ENCODE data around the gene GAB2.
"Not testable (repeated sequence)": the region's sequence is repeated elsewhere in the genome, so short reads cannot be mapped to it uniquely, and the experiment has no call there.

The GAB2 gene

DNA sequence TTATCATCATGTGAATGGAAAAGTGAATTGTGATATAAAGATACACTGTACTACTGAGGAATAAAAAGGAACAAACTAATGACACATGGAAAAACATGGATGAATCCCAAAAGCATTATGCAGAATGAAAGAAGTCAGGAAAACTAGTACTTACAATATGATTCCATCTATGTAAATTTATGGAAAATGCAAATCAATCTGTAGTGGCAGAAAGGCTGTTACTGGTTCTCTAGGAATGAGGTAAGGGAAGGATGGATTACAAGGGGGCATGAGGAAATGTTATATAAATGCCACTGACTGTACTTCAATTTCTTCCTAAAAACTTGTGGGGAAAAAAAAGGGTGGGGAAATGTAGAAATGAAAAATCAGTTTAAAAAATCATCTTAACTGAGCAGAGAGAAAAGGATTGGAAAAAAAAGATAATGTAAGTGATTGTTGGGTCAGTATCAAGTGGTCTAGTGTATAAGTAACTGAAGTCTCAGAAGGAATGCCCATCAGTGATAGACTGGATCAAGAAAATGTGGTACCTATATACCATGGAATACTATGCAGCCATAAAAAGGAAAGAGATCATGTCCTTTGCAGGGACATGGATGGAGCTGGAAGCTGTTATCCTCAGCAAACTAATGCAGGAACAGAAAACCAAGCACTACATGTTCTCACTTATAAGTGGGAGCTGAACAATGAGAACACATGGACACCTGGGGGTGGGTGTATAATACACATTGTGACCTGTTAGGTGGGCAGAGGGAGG, 180.2 kb downstream of the GAB2 start:
- no peak for DNase-seq

DNA sequence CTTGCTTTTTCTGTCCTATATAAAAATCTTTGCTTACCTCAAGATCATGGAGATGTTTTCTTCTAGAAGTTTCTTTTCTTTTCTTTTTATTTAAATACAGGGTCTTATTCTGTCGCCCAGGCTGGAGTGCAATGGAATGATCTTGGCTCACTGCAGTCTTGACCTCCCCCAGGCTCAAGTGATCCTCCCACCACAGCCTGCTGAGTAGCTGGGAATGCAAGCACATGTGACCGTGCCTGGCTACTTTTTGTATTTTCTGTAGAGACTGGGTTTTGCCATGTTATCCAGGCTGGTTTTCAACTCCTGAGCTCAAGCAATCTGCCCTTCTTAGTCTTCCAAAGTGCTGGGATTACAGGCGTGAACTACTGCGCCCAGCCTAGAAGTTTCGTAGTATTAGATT, 183.6 kb downstream of the GAB2 start:
- no peak for DNase-seq

DNA sequence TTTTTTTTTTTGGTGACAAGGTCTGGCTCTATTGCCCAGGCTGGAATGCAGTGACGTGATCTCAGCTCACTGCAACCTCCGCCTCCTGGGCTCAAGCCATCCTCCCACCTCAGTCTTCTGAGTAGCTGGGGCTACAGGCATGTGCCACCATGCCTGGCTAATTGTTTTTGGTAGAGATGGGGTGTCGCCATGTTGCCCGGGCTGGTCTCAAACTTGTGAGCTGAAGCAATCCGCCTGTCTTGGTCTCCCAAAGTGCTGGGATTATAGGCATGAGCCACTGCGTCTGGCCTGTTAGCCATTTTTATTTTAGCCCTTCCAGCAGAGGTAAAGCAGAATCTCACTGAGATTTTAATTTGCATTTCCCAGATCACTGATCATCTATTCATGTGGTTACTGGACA, 184.6 kb downstream of the GAB2 start:
- not testable (repeated sequence) for DNase-seq

DNA sequence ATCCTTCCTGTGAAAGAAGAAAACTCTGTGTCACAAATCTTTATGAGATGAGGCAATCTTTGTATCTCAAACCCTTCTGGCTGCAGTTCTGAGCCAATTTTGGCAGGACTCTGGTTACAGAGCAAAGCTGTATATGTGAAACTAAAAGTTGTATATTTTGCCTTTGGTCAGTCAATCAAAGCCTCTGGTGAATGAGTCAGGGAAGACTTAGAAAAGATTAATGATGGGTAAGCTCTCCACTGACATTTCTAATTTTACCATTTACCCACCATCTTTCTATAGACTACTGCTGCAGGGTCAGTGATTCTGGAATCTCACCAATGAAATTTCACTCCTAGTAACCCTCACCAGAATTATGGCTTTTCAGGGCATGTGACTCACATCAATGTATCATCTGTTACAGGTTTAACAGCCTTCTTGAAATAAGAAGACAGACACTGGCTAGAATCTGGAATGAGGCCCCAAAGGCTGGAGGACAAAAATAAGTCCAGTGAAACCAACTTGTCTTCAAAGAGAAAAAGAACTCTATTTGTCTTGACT, 185.6 kb downstream of the GAB2 start:
- DNase-seq, result no peak

DNA sequence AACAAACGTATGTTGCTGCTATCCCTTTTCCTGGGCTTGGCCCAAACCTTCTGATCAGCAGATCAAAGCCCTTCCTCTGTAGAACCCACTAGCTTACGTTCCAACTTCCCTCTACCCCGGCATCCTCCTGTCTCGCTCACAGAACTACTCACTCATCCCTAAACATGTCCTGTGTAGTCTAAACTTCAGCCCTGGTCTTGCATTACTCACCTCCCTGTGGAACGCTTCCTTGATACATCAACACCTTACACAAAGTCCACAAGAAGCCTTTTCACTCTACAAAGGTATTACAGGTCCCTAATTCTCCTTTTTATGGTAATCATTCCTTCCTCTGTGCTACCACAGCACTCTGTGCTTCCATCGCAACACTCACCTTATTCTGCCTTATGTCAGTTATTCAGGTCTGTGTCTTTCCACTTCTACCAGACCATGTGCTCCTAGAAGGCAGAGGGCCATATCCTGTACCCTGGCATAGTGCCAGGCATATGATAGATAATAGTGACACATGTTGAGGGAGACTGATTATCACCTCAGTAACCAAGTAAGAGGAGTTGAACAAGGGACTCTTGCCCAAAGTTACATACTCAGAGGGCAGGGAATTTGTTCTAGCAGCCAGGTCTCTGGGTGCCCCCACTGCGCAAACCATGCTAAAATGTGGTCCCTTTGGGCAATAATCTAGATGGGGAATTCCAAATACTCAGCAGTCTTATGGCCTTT, 187.3 kb downstream of the GAB2 start:
- no peak for DNase-seq

DNA sequence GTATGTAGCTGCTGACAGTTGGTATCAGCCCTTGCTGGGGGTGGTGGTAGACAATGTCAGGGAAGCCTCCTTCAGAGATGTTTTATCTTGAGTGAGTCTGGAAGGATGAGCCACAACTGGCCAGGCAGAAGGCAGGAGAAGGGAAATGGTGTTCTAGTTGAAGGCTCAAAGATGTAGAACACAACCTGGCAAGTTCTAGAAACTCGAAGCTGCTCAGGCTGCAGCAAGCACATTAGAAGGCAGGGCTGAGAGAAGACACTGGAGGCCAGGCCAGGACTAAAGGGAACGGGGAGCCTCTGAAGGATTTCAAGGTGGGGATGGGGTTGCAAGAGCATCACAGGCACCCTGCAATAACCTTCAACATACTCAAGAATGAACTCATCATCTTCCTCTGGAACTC, 188.5 kb downstream of the GAB2 start:
- no peak for DNase-seq

DNA sequence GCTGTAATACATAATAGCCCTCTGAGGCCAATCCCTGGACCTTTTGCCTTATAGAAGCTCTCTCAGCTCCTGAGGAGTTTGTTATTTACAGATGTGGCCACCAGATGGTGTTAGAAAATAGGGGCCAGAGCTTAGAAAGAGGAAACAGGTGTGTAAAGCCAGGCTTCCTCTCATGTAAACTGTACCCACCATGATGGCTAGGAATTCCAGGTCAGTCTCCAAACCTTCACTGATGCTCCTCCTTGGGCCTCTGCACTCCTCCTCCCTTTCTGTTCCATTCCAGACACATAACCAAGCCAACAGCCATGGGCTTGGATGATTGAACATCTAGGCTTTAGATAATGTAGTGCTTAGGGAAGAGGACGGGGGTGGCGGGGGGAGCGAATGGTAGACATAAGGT, 189.2 kb downstream of the GAB2 start:
- no peak for DNase-seq

DNA sequence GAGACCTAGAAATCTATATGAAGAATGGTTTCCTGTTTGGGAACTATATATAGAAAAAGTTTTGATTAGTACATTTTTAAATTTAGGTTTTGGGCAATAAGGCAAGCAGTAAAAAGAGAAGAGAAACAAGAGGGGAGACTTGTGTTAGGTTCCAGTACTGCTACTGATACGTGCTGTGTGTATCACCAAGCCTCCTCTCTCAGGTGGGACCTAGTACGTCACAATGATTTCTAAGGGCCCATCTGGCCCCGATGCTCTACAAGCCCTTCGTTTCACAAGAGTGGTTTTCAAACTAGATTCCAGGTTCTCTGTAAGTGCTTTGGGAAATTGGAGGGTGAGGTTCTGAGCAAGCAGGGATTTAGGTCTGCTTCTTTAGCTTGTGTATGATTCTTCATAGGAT, 189.7 kb downstream of the GAB2 start:
- no peak for DNase-seq

DNA sequence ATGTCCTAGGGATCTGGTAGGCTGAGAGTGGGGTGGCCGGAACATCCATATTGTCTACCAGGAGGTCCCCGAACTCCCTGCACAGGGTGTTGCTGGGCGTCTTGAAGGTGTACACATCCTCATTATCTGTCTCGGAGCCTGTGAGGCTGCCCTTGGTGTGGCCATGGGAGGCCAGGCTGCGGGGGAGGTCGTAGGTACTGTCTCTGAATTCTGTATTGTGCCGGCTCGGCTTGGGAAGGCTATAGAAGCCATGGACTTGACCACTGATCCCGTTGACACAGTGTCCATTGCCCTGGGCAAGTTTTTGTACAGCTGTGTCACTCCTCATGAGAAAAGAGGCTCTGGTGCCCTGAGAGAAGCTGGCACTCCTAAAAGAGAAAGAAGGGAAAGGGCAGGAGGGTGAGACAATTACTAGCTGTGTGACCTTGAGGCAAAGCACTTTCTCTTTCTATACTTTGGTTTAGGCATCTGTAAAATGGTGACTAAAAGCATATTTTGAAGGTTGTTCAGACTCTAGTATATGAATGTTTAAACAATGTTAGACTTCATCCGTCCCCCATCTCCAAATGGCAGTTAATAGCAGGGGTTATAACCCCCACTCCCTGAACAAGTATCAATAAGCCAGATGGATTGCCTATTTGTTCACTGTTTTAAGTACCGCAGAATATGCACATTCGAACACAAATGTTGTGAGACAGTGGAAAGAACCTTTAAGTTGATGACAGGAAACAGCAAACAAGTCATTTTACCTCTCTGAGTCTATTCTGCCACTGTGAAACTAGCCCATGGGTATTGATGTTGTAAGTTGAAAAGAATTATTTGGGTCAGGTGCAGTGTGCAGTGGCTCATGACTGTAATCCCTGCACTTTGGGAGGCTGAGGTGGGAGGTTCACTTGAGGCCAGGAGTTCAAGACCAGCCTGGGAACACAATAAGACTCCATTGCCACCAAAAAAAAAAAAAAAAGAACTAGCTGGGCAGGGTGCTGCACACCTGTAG, 190.6 kb downstream of the GAB2 start:
- DNase-seq, result no peak

DNA sequence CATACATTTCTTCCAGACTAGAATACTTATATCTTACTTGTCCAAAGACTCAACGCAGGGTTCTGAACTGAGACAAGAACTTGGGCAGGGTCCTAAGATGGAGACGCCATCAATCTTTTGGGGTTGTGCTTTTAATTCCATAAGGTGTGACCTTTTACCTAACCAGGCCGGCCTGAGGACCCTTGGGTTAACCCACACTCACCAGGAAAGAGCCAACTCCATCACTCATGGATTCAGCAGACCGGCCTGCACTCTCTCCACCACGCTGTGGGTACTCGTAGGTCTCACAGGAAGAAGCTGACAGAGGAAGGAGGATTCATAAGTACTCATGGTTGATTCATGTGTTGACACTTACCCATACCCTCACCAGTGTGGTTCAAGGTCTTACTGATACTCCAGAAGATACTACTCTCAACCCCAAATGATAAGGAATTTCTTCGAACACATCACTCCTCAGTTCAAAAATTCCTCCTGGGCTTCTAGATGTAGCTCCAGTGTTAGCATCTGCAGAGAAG, 192.7 kb downstream of the GAB2 start:
- no peak for DNase-seq

DNA sequence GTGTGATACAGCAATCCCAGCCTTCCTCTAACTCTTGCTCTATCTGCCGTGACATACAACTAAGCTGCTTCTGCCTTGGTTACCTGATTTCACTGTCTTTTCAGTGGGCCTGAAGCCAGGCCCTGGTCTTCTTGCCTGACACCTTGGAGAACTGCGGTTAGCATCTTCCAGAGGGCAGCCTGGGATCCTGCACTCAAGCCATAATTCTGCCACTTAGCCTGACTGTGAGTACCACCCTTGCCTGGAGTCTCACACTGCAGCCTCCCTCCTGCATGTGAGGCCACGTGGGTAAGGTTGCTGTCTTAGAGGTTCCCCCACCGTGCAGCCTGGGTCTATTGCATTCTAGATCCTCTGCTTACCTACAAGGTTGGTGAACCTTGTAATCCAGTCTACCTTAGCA, 193.1 kb downstream of the GAB2 start:
- no peak for DNase-seq

DNA sequence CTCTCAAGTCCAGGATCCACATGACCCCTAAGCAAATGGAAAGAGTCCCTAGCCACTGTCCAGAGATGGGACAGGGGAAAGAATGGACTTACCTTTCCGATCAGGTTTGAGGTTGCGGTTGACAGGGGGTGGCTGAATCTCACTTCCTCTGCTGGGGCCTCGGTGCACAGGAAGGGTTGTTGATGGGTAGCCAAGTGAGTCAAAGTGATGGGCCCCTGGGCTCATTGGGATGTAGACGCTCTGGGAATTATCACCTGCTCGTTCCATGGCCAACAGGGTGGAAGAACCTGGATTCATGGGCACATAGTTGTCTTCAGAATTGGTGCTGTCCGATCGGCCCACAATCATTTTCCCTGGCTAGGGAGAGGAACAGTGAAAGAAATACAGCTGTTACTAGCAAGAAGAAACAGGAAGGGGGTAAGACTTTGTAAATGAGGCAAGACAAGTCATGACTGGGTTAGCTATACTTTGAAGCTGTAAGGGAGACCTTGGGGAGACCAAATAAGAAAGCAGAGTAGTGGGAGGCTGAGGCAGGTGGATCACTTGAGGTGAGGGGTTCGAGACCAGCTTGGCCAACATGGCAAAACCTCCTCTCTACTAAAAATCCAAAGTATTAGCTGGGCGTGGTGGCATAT, 194.2 kb downstream of the GAB2 start:
- no peak for DNase-seq

DNA sequence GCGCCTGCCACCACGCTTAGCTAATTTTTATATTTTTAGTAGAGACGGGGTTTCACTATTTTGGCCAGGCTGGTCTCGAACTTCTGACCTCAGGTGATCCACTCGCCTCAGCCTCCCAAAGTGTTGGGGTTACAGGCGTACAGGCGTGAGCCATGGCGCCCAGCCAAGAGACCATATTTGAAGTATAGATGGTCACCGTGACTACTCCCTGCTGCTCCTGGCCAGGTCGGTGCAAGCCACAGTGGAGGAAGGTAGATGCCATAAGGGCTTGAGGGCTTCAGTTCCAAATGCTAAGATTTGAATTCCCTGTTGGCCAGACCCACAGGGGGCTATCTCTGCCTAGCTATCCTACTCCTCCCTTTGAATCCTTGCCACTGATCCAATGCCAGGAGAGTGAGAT, 194.9 kb downstream of the GAB2 start:
- not testable (repeated sequence) for DNase-seq

DNA sequence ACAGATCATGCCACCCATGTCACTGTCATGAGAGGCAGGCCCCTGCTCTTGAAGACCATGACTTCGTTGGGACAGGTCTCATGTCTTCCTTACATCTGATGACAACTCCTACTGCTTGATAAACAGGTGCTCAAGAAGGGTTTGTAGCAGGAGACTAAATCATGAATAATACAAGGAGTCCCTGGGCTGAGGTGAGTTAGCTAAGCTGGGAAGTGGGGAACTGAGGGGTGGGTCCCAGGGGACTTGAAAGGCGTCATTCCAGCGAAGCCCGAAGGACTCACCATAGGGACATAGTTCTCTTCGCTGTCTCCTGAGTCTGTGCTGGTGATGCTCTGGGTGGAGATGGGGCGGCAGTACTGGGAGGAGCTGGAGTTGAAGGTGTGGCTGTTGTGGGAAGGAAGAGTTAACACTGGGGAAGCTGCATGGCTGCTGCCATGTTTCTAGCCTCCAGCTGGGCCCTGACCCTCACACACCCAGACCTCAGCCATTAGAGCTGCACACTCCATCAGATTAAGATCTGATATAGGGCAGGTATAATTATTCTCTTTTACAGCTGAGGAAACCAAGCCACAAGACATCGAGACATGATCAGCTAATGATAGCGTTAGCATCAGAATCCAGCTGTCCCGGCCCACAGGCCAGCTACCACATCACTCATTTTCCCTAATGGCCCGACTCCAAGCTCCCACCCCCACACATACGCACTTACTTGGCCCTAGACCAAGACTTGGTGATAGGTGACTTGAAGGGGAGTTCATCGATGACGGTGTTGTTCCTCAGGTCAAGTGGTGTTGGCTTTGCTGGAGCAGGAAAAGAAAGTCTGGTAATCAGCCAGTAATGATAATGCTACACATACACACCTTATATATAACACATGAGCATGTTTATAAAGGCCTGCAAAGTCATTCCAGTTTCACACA, 196.0 kb downstream of the GAB2 start:
- no peak for DNase-seq

DNA sequence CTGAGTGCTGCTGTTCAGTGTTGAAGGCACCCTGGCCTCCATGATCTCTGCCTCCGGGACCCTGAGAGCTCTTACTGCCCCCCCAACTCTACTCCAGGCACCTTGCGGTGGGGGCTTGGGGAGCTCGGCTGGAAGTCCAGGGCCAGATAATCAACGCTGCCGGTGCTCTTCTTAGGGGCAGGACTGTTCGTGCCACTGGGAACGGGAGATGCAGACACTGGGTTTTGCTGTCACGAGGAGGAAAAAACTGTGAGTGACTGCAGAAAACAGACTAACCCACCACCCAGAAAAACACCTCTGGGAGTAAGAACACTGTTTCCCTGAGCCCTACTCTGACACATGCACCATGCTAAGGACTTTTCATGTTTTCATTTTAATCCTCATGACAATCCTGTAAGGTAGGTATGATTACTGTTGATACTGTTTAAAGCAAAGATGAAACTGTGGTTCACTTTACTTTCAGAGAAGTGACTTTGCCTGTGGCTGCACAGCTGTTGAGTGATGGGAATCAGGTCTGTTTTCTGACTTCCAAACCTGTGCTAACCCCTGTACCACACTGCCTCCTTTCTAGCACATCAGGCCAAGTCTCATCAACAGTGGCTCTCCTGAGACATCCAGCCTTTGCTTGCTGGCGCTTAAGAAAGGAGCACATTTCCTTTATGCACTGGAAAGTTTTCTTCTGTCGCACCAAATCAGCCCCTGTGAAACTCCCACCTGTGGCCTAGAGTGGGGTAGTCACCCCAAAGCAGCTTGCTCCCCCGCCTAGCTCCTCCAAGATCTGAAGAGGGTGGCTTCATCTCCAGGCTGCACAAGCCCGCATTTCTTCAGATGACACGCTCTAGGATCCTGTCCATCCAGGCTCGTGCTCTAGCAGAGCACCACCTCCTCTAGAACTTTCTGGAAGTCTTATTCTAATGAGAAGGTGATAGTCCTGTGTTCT, 197.1 kb downstream of the GAB2 start:
- no peak for DNase-seq

DNA sequence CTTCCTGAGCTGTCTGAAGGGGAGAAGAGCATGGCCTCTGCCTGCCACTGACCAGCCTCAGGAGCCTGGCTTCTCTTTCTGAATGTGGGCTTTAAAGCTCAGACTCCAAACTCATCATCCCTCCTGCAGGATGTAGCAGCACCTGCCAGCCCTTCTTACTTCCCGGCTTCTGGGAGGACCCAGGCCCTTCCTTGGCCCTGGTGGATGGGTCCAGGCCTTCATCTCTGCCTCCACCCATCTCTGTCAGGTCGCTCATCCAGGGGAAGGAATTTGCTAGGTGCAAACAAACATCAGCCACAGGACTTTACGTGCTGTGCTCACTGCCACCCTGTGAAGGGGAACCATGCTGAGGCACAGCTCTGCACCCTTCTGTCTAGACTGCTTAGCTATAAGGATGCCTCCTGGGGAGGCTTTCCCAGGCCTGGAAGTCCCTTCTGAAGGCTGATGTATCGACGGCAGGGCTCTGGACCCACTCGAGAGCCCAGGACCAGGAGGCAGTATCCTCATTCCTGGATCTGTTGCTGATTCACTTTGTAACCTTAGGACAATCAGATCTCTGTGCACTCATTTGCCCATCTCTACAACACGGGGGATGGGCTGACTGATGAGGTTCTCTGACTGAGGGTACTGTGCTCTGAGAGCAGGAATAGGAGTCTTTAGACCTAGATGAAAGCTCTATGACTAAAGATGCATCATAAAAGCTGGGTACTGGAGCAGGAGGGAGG, 198.0 kb downstream of the GAB2 start:
- DNase-seq, result no peak

DNA sequence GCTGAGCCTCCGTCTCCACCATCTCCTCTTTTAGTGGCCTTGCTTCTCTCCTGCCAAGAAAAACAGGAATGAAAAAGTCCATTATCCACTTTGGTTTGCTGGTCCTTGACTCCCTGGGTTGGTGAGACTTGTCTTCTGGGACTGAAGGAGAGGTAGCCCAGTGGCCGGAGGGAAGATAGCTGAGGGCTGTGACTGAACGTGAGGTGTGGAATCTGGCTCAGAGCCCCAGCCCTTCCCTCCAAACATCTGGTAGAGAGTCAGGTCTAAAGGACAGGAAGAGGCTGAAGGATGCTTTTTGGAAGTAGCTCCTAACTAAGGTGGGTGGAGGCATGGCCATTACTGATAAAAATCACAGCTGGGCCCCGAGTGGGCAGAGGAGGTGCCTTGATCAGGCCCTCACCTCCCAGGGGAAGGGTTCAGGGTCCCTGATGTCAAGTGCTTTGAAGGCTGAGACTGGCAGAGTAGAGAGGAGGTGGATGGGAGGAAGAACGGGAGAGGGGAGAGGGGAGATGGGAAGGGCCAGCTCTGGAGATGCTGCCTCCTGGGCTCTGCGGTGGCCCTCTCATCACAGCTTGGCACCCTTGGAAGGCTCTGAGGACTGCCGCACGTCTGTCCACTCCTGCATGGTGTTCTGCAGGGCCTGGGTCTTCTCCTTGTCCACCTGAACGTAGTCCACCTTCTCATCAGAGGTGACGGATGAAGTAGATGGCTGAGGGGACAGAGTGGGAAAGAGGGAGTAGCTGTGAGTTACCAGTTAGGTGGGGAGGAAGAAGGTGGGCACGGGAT, 198.7 kb downstream of the GAB2 start:
- no peak for DNase-seq
